KMS-11 (cell line): ENCODE results near the gene MRPL28.

ENCODE experiments used
- H2AFZ ChIP-seq: fragments of 200-600 bp; sonication (generic); 2 replicates; pipeline ENCODE4 v1.6.1; 2016; ENCODE audit warnings: antibody characterized with exemption, mixed run types, low read depth
- H3K27ac ChIP-seq: fragments of 200-600 bp; sonication (generic); 2 replicates; pipeline ENCODE4 v1.6.1; 2016; ENCODE audit warnings: mild to moderate bottlenecking, mixed run types
- H3K27me3 ChIP-seq: fragments of 200-600 bp; sonication (generic); 2 replicates; pipeline ENCODE4 v1.6.1; 2017; ENCODE audit warnings: mild to moderate bottlenecking, low read depth, mixed run types, moderate library complexity; ENCODE audit not compliant: insufficient read depth
- H3K36me3 ChIP-seq: fragments of 200-600 bp; sonication (generic); 2 replicates; pipeline ENCODE4 v1.6.1; 2017; ENCODE audit warnings: mild to moderate bottlenecking, mixed run types; ENCODE audit not compliant: insufficient read depth
- H3K4me1 ChIP-seq: fragments of 200-600 bp; sonication (generic); 2 replicates; pipeline ENCODE4 v1.6.1; 2016; ENCODE audit warnings: mild to moderate bottlenecking, low read depth, mixed run types; ENCODE audit not compliant: poor library complexity, severe bottlenecking
- H3K4me2 ChIP-seq: fragments of 200-600 bp; sonication (generic); 2 replicates; pipeline ENCODE4 v1.7.0; 2016; ENCODE audit warnings: mild to moderate bottlenecking, mixed run types
- H3K4me3 ChIP-seq: fragments of 200-600 bp; sonication (generic); IDR thresholded peaks from 2 replicates; pipeline ENCODE4 v1.6.1; 2017; ENCODE audit warnings: low read depth, low read length, mixed read lengths; ENCODE audit not compliant: insufficient read depth
- H3K79me2 ChIP-seq: fragments of 200-600 bp; sonication (generic); 2 replicates; pipeline ENCODE4 v1.6.1; 2016; ENCODE audit warnings: low read depth, mixed run types; ENCODE audit not compliant: insufficient read depth
- H3K9ac ChIP-seq: fragments of 200-600 bp; sonication (generic); 2 replicates; pipeline ENCODE4 v1.6.1; 2016; ENCODE audit warnings: mild to moderate bottlenecking, mixed run types
- H4K20me1 ChIP-seq: fragments of 200-600 bp; sonication (generic); 2 replicates; pipeline ENCODE4 v1.6.1; 2016; ENCODE audit warnings: mild to moderate bottlenecking, mixed run types; ENCODE audit not compliant: insufficient read depth
- CTCF ChIP-seq: fragments of 200-600 bp; sonication (generic); conservative IDR thresholded peaks from 2 replicates; pipeline ENCODE4 v1.6.1; 2017; ENCODE audit warnings: low read depth, mild to moderate bottlenecking, antibody characterized with exemption, low read length, moderate library complexity, mixed read lengths

MRPL28 gene

GRCh38 chr16:324451-325334, 45.6 kb downstream of the MRPL28 start:
- H2AFZ ChIP-seq = no peak overlapping the region
- H4K20me1 ChIP-seq = no peaks in the 10 kb centered on the region
- no peak overlapping the region for H3K27ac ChIP-seq
- H3K4me2 ChIP-seq = no peak overlapping the region
- no peaks in the 10 kb centered on the region for H3K27me3 ChIP-seq
- H3K36me3 ChIP-seq = no peaks in the 10 kb centered on the region
- no peak overlapping the region for H3K4me3 ChIP-seq
- no peaks in the 10 kb centered on the region for H3K4me1 ChIP-seq
- peaks cover 19% of the 10 kb centered on the region; the same call in 1 of the 2 replicates for H3K79me2 ChIP-seq
- no peak overlapping the region for H3K9ac ChIP-seq
- no peak for TF ChIP-seq CTCF

GRCh38 chr16:324201-324450, 46.2 kb downstream of the MRPL28 start:
- no peak overlapping the region for H3K27ac ChIP-seq
- no peak overlapping the region for H3K4me3 ChIP-seq
- peaks cover 19% of the 10 kb centered on the region; the same call in 1 of the 2 replicates for H3K79me2 ChIP-seq
- H3K9ac ChIP-seq = no peak overlapping the region
- H3K4me2 ChIP-seq = no peak overlapping the region
- H4K20me1 ChIP-seq = no peaks in the 10 kb centered on the region
- no peaks in the 10 kb centered on the region for H3K4me1 ChIP-seq
- H3K27me3 ChIP-seq = no peaks in the 10 kb centered on the region
- H2AFZ ChIP-seq = no peak overlapping the region
- no peak for TF ChIP-seq CTCF
- no peaks in the 10 kb centered on the region for H3K36me3 ChIP-seq

GRCh38 chr16:322476-323143, 47.7 kb downstream of the MRPL28 start:
- TF ChIP-seq CTCF = no peak
- no peak overlapping the region for H3K4me3 ChIP-seq
- H3K79me2 ChIP-seq = peaks cover 21% of the 10 kb centered on the region; the same call in 1 of the 2 replicates
- H3K4me1 ChIP-seq = no peaks in the 10 kb centered on the region
- H3K27me3 ChIP-seq = no peaks in the 10 kb centered on the region
- no peak overlapping the region for H3K27ac ChIP-seq
- H2AFZ ChIP-seq = no peak overlapping the region
- H3K4me2 ChIP-seq = no peak overlapping the region
- no peaks in the 10 kb centered on the region for H3K36me3 ChIP-seq
- H3K9ac ChIP-seq = no peak overlapping the region
- H4K20me1 ChIP-seq = no peaks in the 10 kb centered on the region

- H3K36me3 ChIP-seq = no peaks in the 10 kb centered on the region
- H3K4me3 ChIP-seq = no peak overlapping the region
- no peak overlapping the region for H3K27ac ChIP-seq
- no peaks in the 10 kb centered on the region for H4K20me1 ChIP-seq
- no peak overlapping the region for H2AFZ ChIP-seq
- TF ChIP-seq CTCF = no peak
- no peaks in the 10 kb centered on the region for H3K27me3 ChIP-seq
- H3K79me2 ChIP-seq = peaks cover 21% of the 10 kb centered on the region; the same call in 1 of the 2 replicates
- H3K4me2 ChIP-seq = no peak overlapping the region
- no peak overlapping the region for H3K9ac ChIP-seq
- no peaks in the 10 kb centered on the region for H3K4me1 ChIP-seq
These were observed 48.8 kb downstream of the MRPL28 start for GRCh38 chr16:321532-321931.
